Measurements from ENCODE around the gene COL4A3. TPM values are rescaled to one million over a fixed set of nuclear protein-coding genes. Genes with fewer than 3 reads are reported as not detected.
A peak's percentile ranks its signal among the peaks of the same experiment; 100 is the strongest.
"Not testable (repeated sequence)": the region's sequence is repeated elsewhere in the genome, so short reads cannot be mapped to it uniquely, and the experiment has no call there.

Gene COL4A3
- total RNA-seq, 1 donor from 2014 or later = 5.5 TPM

DNA sequence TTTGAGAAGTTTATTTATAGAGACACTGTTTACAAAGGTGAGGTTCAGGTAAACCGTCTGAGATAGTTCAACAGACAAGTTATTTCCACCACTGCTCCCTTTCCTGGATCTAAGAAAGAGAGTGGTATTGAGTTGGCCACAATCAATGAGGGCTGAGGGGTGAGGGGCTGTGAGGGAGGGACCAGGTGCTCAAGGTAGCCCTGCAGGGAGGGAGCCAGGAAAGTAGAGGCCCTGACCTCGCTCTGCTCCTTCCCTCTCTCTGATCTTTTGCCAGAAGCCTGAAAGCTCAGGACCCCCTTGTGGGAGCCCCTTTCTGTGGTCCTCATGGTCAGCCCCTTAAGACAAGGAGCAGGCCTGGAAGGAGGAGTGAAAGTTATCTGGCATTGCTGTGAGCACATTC, 29.8 kb downstream of the COL4A3 start:
- no peak for DNase-seq (ENCODE audit: missing footprints)
- no peak for ATAC-seq

DNA sequence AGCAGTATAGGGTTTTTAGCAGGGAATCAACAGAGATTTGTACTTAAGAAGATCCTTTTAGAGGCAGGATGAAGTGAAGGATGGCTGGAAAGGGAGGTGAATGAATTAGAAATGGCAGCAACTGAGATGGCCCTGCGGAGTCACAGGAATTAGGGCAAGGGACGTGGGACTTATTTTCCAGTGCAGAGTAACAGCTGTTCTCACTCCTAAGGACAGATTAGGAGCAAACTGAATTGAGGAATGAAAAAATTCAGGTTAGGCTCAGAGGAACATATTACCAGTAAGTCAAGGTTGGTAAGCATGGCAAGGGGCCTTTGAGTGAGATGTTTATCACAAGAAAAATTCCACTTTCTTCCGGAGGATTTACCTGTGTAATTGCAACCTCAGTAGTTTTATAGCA, 34.4 kb downstream of the COL4A3 start:
- intact Hi-C loops (cut with DNase I) = no loop called here
- DNase-seq (ENCODE audit: missing footprints) (no peak), ATAC-seq (peak; percentile 34)

More for the DNA sequence above, 29.8 kb downstream of the COL4A3 start:
- intact Hi-C loops (cut with DNase I) = no loop called here

DNA sequence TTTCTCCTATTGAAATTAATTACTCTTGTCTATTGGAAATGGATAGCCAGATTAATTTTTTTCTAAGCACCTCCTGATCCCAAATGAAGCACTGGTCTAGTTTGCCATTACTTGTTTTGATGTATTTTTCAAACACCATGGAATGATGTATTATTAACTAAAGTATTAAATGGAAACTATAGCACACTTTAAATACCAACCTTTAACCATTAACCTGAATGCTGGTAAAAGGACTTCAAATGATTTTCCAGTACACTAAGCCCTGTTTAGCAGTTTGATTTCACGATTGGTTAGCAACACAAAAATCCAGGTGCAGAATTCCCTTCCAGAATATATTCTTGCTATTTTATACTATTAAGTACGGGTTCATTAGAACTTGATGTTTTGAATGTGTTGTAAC, 37.3 kb downstream of the COL4A3 start:
- no peak for DNase-seq (ENCODE audit: missing footprints)
- intact Hi-C loops (cut with DNase I) = no loop called here
- ATAC-seq = no peak

GRCh38 chr2:227204452-227204851, 40.0 kb downstream of the COL4A3 start:
- intact Hi-C loops (cut with DNase I) = no loop called here
- ATAC-seq (no peak), DNase-seq (ENCODE audit: missing footprints) (no peak)

DNA sequence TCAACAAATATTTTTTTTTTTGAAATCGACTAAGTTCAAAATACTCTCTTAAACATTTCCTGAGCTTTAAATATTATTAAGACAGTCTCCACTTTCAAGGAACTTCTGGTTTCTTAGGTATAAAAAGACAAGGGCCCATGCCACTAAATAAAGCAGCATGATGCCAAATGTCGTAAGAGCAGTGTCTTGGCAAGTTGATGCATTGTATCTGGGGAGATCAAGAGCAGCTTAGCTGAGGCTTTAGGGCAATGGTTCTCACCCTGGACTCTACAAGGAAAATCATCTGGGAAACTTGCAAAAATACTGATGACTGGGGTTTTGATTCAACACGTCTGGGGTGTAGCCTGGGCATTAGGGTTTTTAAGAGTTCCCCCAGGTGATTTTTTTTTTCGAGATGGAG, 41.3 kb downstream of the COL4A3 start:
- intact Hi-C loops (cut with DNase I) = no loop called here
- ATAC-seq (no peak), DNase-seq (ENCODE audit: missing footprints) (no peak)

DNA sequence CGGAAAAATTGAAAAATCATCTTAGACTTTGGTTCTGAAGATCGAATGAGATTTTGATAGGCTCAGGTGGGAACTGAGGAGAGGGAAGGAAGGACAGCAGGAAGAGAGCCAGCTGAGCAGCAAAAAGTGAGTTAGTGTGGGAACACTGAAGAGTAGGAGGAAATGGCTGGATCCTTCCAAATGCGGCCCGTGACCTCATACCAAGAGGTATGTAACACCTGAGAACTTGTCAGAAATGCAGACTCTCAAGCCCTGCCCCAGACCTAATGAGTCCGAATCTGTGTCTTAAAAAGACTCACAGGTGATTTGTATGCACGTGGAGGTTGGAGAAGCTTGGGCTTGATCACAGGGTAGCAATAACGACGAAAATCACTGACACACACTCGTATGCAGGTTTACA, 42.0 kb downstream of the COL4A3 start:
- no peak for DNase-seq (ENCODE audit: missing footprints)
- no peak for ATAC-seq
- intact Hi-C loops (cut with DNase I) = no loop called here

GRCh38 chr2:227207573-227207972, 43.1 kb downstream of the COL4A3 start:
- intact Hi-C loops (cut with DNase I) = no loop called here
- DNase-seq (ENCODE audit: missing footprints) (no peak), ATAC-seq (no peak)

- intact Hi-C loops (cut with DNase I) = no loop called here
- no peak for ATAC-seq
- DNase-seq (ENCODE audit: missing footprints) = no peak
Measured at GRCh38 chr2:227214622-227215041, 50.2 kb downstream of the COL4A3 start.

- no peak for DNase-seq (ENCODE audit: missing footprints)
- no peak for ATAC-seq
- intact Hi-C loops (cut with DNase I) = no loop called here
Measured at GRCh38 chr2:227219312-227220105, 55.1 kb downstream of the COL4A3 start.

DNA sequence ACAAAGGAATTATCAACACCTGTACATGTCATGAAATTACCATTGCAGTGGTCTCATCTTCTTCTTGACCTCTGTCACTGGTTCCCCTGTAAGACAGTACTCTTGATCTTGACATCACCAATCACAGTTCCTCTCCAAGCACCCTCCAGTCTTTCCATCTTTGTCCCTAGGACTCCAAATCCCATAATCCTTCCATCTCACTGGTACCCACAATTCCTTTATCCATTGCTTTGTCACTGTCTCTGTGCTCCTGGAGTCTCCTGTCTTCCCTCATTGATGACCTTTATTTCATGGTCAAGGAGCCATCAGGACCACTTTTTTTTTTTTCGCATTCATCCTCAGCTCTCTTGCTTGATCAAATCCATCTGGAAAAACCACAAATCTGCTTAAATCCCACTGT, 56.7 kb downstream of the COL4A3 start:
- no peak for DNase-seq (ENCODE audit: missing footprints)
- no peak for ATAC-seq

GRCh38 chr2:227222292-227222691, 57.9 kb downstream of the COL4A3 start:
- intact Hi-C loops (cut with DNase I) = no loop called here
- ATAC-seq = no peak

More for the DNA sequence above, 56.7 kb downstream of the COL4A3 start:
- intact Hi-C loops (cut with DNase I) = no loop called here

DNA sequence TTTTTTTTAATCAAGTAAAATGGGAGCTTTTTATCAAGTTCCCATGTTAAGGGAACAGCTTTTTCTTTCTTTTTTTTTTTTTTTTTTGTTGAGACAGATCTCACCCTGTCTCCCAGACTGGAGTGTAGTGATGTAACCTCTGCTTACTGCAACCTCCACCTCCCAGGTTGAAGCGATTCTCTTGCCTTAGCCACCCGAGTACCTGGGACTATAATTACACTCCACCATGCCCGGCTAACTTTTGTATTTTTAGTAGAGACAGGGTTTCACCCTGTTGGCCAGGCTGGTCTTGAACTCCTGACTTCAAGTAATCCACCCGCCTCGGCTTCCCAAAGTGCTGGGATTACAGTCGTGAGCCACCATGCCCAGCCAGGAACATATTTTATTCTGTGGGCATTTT, 61.2 kb downstream of the COL4A3 start:
- intact Hi-C loops (cut with DNase I) = loop anchor here (5.0 kb wide), 1 partner anchor 43 kb away; no protein-coding TSS in a partner anchor
- DNase-seq (ENCODE audit: missing footprints); ATAC-seq: not testable (repeated sequence)

More at GRCh38 chr2:227222292-227222691, 57.9 kb downstream of the COL4A3 start:
- DNase-seq (ENCODE audit: missing footprints) = no peak

- peak; percentile 92 for ATAC-seq
- intact Hi-C loops (cut with DNase I) = loop anchor here (5.0 kb wide), 1 partner anchor 46 kb away; no protein-coding TSS in a partner anchor
- no peak for DNase-seq (ENCODE audit: missing footprints)
Measured at GRCh38 chr2:227228061-227228667, 63.7 kb downstream of the COL4A3 start.

DNA sequence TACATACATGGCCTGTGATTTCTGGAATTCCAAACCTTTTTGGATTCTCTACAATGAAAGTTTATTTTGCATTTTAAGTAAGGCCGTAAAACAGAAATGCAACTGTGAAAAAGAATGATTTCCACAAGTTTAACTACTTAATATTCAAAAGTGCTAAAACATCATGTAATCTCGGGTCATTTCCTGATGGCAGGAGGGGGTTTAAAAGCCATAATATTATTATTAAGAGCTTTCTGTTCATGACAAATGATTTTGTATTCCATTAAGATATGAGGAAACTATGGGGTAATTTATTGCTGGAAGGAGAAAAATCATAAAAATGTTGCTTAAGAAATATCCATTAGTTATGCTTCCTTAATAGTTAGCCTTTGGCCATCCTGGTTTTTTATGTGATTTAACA, 65.7 kb downstream of the COL4A3 start:
- intact Hi-C loops (cut with DNase I) = no loop called here
- ATAC-seq = no peak
- no peak for DNase-seq (ENCODE audit: missing footprints)

- intact Hi-C loops (cut with DNase I) = no loop called here
- DNase-seq (ENCODE audit: missing footprints) (no peak), ATAC-seq (no peak)
Measured at GRCh38 chr2:227234429-227234828, 70.0 kb downstream of the COL4A3 start.

- intact Hi-C loops (cut with DNase I) = loop anchor here (1.0 kb wide), 1 partner anchor 108 kb away; no protein-coding TSS in a partner anchor
- DNase-seq (ENCODE audit: missing footprints) (no peak), ATAC-seq (no peak)
Measured at GRCh38 chr2:227237786-227238185, 73.4 kb downstream of the COL4A3 start.

GRCh38 chr2:227238238-227239237, 74.1 kb downstream of the COL4A3 start:
- intact Hi-C loops (cut with DNase I) = loop anchor here (1.0 kb wide), 1 partner anchor 109 kb away; no protein-coding TSS in a partner anchor
- no peak for ATAC-seq
- DNase-seq (ENCODE audit: missing footprints) = no peak

- ATAC-seq (no peak), DNase-seq (ENCODE audit: missing footprints) (no peak)
- intact Hi-C loops (cut with DNase I) = no loop called here
Measured at GRCh38 chr2:227241005-227241404, 76.6 kb downstream of the COL4A3 start.

DNA sequence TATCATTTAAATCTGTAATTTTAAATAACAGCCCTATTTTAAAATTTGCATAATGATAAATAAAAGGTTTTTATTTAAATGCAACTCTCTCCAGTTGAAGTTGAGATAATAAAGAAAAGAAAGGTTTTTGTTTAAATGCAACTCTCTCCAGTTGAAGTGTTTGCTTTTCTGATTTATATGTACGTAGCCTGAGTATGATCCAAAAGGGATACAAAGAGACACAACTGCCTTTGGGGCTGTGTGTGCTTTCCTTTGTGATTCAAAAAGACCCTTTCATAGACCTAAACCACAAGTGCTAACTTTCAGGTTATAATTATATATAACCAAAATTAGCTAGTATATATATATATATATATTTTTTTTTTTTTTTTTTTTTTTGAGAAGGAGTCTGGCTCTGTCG, 84.5 kb downstream of the COL4A3 start:
- ATAC-seq (no peak), DNase-seq (ENCODE audit: missing footprints) (no peak)
- intact Hi-C loops (cut with DNase I) = no loop called here
